ENCODE data around the gene CEL.

CEL gene

GRCh38 chr9:133057006-133057405 lies 4.8 kb upstream of the CEL start:
- no peak for TF ChIP-seq RAD21 (IDR thresholded peaks at IDR 0.05; ENCODE audit: low read depth)
- no peak for TF ChIP-seq TAF1 (IDR thresholded peaks at IDR 0.05; ENCODE audit: low read depth)
- no peak for TF ChIP-seq TEAD4 (IDR thresholded peaks at IDR 0.05)
- TF ChIP-seq TCF12 (IDR thresholded peaks at IDR 0.05; ENCODE audit: low read depth) = no peak
- TF ChIP-seq FOXM1 (IDR thresholded peaks at IDR 0.05; ENCODE audit: borderline replicate concordance, low read depth) = no peak
- TF ChIP-seq, protein P1, sequence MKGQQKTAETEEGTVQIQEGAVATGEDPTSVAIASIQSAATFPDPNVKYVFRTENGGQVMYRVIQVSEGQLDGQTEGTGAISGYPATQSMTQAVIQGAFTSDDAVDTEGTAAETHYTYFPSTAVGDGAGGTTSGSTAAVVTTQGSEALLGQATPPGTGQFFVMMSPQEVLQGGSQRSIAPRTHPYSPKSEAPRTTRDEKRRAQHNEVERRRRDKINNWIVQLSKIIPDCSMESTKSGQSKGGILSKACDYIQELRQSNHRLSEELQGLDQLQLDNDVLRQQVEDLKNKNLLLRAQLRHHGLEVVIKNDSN (IDR thresholded peaks at IDR 0.05) = no peak
- no peak for TF ChIP-seq CEBPB (IDR thresholded peaks at IDR 0.05)
- TF ChIP-seq MAX (IDR thresholded peaks at IDR 0.05) = no peak
- no peak for TF ChIP-seq EGR1 (IDR thresholded peaks at IDR 0.05)
- TF ChIP-seq CREB1 (IDR thresholded peaks at IDR 0.05; ENCODE audit: low read depth) = no peak

GRCh38 chr9:133057553-133057952 lies 4.2 kb upstream of the CEL start:
- TF ChIP-seq MAX (IDR thresholded peaks at IDR 0.05) (no peak), EGR1 (IDR thresholded peaks at IDR 0.05) (no peak), YY1 (IDR thresholded peaks at IDR 0.05; ENCODE audit: low read depth) (no peak), CREB1 (IDR thresholded peaks at IDR 0.05; ENCODE audit: low read depth) (no peak), FOXM1 (IDR thresholded peaks at IDR 0.05; ENCODE audit: borderline replicate concordance, low read depth) (no peak), CEBPB (IDR thresholded peaks at IDR 0.05) (no peak), TCF12 (IDR thresholded peaks at IDR 0.05; ENCODE audit: low read depth) (no peak), ZBTB7A (IDR thresholded peaks at IDR 0.05; ENCODE audit: low read depth) (no peak), TEAD4 (IDR thresholded peaks at IDR 0.05) (no peak), TAF1 (IDR thresholded peaks at IDR 0.05; ENCODE audit: low read depth) (no peak), NFIC (IDR thresholded peaks at IDR 0.05) (no peak)
- TF ChIP-seq, protein P1 (IDR thresholded peaks at IDR 0.05) = no peak

GRCh38 chr9:133058071-133058470 lies 3.7 kb upstream of the CEL start:
- TF ChIP-seq TEAD4 (IDR thresholded peaks at IDR 0.05) (no peak), CEBPB (IDR thresholded peaks at IDR 0.05) (no peak), RAD21 (IDR thresholded peaks at IDR 0.05; ENCODE audit: low read depth) (no peak), TCF12 (IDR thresholded peaks at IDR 0.05; ENCODE audit: low read depth) (no peak), MAX (IDR thresholded peaks at IDR 0.05) (no peak), CREB1 (IDR thresholded peaks at IDR 0.05; ENCODE audit: low read depth) (no peak), EP300 (IDR thresholded peaks at IDR 0.05; ENCODE audit: borderline replicate concordance) (no peak), ZBTB7A (IDR thresholded peaks at IDR 0.05; ENCODE audit: low read depth) (no peak), EGR1 (IDR thresholded peaks at IDR 0.05) (no peak), TAF1 (IDR thresholded peaks at IDR 0.05; ENCODE audit: low read depth) (no peak), REST (IDR thresholded peaks at IDR 0.05; ENCODE audit: low read depth) (no peak), YY1 (IDR thresholded peaks at IDR 0.05; ENCODE audit: low read depth) (no peak)

DNA sequence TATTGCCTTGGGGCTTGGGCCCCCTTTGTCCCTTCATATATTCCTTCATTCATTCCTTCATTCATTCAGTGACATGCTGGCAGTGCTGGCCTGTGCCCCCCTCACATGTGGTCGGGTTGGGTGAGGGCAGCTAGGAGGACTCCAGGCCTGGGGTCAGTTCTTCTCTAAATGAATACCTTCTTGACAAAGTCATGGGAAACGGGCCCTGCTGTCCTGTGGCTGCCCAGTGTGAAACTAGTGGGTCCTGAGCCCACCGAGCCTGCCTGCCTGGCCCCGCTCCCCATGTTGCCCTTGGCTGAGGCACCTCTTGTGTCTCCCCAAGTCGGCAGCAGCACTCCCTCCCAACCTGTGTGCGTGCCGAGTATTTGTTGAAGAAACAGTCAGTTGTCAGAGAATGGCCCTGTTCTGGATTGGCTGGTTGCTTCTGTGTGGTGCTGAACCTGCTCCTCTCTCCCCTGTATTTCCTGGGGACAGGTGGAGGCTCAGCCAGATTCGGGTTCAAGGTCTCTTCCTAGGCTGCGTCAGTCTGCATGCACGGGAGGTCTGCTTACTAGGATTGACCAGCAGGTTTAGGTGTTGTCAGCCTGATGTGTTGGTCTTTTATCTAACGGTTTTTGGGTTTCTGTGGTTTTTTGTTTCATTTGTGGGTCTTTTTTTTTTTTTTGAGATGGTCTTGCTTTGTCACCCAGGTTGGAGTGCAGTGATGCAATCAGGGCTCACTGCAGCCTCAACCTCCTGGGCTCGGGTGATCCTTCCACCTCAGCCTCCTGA lies 3.0 kb upstream of the CEL start:
- TF ChIP-seq, protein P1 (IDR thresholded peaks at IDR 0.05) = no peak

DNA sequence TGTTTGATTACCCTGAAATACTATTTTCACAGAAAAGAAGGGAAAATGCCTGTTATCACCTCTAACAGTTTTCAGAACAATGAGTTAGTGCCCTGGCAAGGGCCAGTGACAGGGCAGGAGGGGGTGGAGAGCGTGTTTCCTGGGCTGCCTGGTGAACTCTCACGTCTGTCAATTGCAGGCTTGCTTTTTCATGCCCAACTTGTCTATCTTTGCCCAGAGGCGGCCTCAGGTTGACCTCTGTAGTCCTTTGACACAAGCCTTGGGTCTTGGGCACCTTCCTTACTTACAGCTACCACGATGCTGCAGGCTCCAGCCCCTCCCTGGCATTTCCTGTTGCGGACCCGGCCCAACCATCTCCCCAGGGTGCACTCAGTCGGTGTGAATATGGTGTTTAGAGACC lies 2.2 kb upstream of the CEL start:
- no peak for TF ChIP-seq TAF1 (IDR thresholded peaks at IDR 0.05; ENCODE audit: low read depth)
- TF ChIP-seq MAX (IDR thresholded peaks at IDR 0.05) = no peak
- TF ChIP-seq EP300 (IDR thresholded peaks at IDR 0.05; ENCODE audit: borderline replicate concordance) = no peak
- TF ChIP-seq TEAD4 (IDR thresholded peaks at IDR 0.05) = no peak
- TF ChIP-seq RAD21 (IDR thresholded peaks at IDR 0.05; ENCODE audit: low read depth) = no peak
- TF ChIP-seq TCF12 (IDR thresholded peaks at IDR 0.05; ENCODE audit: low read depth) = no peak

- TF ChIP-seq CREB1 (IDR thresholded peaks at IDR 0.05; ENCODE audit: low read depth) = no peak
Observed at GRCh38 chr9:133060417-133060841, 1.4 kb upstream of the CEL start.

GRCh38 chr9:133063159-133063499 lies 1.3 kb downstream of the CEL start:
- TF ChIP-seq YY1 (IDR thresholded peaks at IDR 0.05; ENCODE audit: low read depth) (no peak), CEBPB (IDR thresholded peaks at IDR 0.05) (no peak), TAF1 (IDR thresholded peaks at IDR 0.05; ENCODE audit: low read depth) (no peak), CREB1 (IDR thresholded peaks at IDR 0.05; ENCODE audit: low read depth) (no peak), TEAD4 (IDR thresholded peaks at IDR 0.05) (no peak), EP300 (IDR thresholded peaks at IDR 0.05; ENCODE audit: borderline replicate concordance) (no peak), NFIC (IDR thresholded peaks at IDR 0.05) (no peak), ZBTB7A (IDR thresholded peaks at IDR 0.05; ENCODE audit: low read depth) (no peak), MAX (IDR thresholded peaks at IDR 0.05) (no peak), EGR1 (IDR thresholded peaks at IDR 0.05) (no peak), REST (IDR thresholded peaks at IDR 0.05; ENCODE audit: low read depth) (no peak), FOXM1 (IDR thresholded peaks at IDR 0.05; ENCODE audit: borderline replicate concordance, low read depth) (no peak), TCF12 (IDR thresholded peaks at IDR 0.05; ENCODE audit: low read depth) (no peak), RAD21 (IDR thresholded peaks at IDR 0.05; ENCODE audit: low read depth) (no peak)
- TF ChIP-seq, protein P1 (IDR thresholded peaks at IDR 0.05) = no peak
